Measurements from ENCODE around the gene ADARB2. TPM values are rescaled to one million over a fixed set of nuclear protein-coding genes. Genes with fewer than 3 reads are reported as not detected.

The ADARB2 gene
- total and polyA plus RNA-seq, 2 experiments from 2014 or later = 2.0 to 5.0 TPM

DNA sequence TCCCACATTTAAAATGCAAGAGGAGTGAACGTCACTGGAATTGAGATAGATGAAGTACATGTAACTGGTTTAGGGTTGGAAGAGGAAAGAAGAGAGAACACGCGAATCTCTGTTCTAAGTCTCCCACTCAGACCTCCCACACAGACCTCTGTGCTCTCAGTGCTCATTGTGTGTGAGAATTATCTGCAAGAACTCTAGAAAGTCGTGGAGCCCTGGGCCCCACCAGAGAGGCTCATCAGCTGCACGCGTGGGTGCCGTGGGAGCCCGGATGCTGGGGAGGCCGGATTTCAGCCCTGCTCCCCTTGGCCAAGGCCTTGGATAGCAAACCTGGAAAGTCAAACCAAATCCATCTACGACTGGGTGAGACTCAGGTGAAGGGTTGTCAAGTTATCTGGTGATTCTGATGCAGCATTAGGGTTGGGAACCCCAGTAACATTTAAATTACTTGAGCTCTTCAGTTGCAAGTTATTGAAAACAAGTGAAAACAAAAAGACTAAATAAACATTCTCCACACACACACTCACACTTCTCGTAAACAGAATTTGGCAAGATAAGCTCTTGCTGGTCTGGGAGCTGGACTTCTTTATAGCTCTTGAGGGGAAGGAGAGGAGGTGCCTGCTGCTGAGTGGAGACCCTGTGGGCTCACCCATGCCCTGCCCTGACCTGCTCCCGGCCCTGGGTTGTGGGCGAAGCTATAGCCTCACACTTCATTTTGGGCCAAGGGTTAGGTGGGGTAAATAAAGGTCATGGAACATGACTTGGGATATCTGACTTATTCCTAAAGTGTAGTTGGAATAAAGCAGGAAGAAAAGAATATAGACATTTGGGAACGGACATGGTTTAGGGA lies 250.3 kb downstream of the ADARB2 start:
- H3K9me2 ChIP-seq (ENCODE audit: insufficient read depth) = 0 out of 2 replicates have a peak, but pooled peaks cover 2% of the 10 kb centered on the region
- no peak for TF ChIP-seq CREB1 (CRISPR knock-in tag; IDR thresholded peaks at IDR 0.05; ENCODE audit: low read depth)
- TF ChIP-seq ZNF331 (CRISPR knock-in tag; IDR thresholded peaks at IDR 0.05; ENCODE audit: low read depth) = no peak
- no peak for TF ChIP-seq NANOG (IDR thresholded peaks at IDR 0.05; ENCODE audit: borderline replicate concordance)
- no peak for TF ChIP-seq POLR2AphosphoS5 (IDR thresholded peaks at IDR 0.05; ENCODE audit: low read depth)
- TF ChIP-seq EZH2 (IDR thresholded peaks at IDR 0.05; ENCODE audit: low read depth, unreplicated experiment) = no peak
- TF ChIP-seq, protein P1, sequence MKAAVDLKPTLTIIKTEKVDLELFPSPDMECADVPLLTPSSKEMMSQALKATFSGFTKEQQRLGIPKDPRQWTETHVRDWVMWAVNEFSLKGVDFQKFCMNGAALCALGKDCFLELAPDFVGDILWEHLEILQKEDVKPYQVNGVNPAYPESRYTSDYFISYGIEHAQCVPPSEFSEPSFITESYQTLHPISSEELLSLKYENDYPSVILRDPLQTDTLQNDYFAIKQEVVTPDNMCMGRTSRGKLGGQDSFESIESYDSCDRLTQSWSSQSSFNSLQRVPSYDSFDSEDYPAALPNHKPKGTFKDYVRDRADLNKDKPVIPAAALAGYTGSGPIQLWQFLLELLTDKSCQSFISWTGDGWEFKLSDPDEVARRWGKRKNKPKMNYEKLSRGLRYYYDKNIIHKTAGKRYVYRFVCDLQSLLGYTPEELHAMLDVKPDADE (IDR thresholded peaks at IDR 0.05) = no peak
- no peak for TF ChIP-seq STAT1 (IDR thresholded peaks at IDR 0.05; ENCODE audit: unreplicated experiment)
- TF ChIP-seq JUNB (IDR thresholded peaks at IDR 0.05; ENCODE audit: unreplicated experiment) = no peak
- TF ChIP-seq, protein P2, sequence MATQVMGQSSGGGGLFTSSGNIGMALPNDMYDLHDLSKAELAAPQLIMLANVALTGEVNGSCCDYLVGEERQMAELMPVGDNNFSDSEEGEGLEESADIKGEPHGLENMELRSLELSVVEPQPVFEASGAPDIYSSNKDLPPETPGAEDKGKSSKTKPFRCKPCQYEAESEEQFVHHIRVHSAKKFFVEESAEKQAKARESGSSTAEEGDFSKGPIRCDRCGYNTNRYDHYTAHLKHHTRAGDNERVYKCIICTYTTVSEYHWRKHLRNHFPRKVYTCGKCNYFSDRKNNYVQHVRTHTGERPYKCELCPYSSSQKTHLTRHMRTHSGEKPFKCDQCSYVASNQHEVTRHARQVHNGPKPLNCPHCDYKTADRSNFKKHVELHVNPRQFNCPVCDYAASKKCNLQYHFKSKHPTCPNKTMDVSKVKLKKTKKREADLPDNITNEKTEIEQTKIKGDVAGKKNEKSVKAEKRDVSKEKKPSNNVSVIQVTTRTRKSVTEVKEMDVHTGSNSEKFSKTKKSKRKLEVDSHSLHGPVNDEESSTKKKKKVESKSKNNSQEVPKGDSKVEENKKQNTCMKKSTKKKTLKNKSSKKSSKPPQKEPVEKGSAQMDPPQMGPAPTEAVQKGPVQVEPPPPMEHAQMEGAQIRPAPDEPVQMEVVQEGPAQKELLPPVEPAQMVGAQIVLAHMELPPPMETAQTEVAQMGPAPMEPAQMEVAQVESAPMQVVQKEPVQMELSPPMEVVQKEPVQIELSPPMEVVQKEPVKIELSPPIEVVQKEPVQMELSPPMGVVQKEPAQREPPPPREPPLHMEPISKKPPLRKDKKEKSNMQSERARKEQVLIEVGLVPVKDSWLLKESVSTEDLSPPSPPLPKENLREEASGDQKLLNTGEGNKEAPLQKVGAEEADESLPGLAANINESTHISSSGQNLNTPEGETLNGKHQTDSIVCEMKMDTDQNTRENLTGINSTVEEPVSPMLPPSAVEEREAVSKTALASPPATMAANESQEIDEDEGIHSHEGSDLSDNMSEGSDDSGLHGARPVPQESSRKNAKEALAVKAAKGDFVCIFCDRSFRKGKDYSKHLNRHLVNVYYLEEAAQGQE (IDR thresholded peaks at IDR 0.05; ENCODE audit: unreplicated experiment) = no peak
- no peak for TF ChIP-seq ZNF114 (CRISPR knock-in tag; IDR thresholded peaks at IDR 0.05)
- TF ChIP-seq, protein P3, sequence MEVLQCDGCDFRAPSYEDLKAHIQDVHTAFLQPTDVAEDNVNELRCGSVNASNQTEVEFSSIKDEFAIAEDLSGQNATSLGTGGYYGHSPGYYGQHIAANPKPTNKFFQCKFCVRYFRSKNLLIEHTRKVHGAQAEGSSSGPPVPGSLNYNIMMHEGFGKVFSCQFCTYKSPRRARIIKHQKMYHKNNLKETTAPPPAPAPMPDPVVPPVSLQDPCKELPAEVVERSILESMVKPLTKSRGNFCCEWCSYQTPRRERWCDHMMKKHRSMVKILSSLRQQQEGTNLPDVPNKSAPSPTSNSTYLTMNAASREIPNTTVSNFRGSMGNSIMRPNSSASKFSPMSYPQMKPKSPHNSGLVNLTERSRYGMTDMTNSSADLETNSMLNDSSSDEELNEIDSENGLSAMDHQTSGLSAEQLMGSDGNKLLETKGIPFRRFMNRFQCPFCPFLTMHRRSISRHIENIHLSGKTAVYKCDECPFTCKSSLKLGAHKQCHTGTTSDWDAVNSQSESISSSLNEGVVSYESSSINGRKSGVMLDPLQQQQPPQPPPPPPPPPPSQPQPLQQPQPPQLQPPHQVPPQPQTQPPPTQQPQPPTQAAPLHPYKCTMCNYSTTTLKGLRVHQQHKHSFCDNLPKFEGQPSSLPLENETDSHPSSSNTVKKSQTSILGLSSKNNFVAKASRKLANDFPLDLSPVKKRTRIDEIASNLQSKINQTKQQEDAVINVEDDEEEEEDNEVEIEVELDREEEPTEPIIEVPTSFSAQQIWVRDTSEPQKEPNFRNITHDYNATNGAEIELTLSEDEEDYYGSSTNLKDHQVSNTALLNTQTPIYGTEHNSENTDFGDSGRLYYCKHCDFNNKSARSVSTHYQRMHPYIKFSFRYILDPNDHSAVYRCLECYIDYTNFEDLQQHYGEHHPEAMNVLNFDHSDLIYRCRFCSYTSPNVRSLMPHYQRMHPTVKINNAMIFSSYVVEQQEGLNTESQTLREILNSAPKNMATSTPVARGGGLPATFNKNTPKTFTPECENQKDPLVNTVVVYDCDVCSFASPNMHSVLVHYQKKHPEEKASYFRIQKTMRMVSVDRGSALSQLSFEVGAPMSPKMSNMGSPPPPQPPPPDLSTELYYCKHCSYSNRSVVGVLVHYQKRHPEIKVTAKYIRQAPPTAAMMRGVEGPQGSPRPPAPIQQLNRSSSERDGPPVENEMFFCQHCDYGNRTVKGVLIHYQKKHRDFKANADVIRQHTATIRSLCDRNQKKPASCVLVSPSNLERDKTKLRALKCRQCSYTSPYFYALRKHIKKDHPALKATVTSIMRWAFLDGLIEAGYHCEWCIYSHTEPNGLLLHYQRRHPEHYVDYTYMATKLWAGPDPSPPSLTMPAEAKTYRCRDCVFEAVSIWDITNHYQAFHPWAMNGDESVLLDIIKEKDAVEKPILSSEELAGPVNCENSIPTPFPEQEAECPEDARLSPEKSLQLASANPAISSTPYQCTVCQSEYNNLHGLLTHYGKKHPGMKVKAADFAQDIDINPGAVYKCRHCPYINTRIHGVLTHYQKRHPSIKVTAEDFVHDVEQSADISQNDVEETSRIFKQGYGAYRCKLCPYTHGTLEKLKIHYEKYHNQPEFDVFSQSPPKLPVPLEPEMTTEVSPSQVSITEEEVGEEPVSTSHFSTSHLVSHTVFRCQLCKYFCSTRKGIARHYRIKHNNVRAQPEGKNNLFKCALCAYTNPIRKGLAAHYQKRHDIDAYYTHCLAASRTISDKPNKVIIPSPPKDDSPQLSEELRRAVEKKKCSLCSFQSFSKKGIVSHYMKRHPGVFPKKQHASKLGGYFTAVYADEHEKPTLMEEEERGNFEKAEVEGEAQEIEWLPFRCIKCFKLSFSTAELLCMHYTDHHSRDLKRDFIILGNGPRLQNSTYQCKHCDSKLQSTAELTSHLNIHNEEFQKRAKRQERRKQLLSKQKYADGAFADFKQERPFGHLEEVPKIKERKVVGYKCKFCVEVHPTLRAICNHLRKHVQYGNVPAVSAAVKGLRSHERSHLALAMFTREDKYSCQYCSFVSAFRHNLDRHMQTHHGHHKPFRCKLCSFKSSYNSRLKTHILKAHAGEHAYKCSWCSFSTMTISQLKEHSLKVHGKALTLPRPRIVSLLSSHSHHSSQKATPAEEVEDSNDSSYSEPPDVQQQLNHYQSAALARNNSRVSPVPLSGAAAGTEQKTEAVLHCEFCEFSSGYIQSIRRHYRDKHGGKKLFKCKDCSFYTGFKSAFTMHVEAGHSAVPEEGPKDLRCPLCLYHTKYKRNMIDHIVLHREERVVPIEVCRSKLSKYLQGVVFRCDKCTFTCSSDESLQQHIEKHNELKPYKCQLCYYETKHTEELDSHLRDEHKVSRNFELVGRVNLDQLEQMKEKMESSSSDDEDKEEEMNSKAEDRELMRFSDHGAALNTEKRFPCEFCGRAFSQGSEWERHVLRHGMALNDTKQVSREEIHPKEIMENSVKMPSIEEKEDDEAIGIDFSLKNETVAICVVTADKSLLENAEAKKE (CRISPR knock-in tag; IDR thresholded peaks at IDR 0.05) = no peak
- TF ChIP-seq, protein P4, sequence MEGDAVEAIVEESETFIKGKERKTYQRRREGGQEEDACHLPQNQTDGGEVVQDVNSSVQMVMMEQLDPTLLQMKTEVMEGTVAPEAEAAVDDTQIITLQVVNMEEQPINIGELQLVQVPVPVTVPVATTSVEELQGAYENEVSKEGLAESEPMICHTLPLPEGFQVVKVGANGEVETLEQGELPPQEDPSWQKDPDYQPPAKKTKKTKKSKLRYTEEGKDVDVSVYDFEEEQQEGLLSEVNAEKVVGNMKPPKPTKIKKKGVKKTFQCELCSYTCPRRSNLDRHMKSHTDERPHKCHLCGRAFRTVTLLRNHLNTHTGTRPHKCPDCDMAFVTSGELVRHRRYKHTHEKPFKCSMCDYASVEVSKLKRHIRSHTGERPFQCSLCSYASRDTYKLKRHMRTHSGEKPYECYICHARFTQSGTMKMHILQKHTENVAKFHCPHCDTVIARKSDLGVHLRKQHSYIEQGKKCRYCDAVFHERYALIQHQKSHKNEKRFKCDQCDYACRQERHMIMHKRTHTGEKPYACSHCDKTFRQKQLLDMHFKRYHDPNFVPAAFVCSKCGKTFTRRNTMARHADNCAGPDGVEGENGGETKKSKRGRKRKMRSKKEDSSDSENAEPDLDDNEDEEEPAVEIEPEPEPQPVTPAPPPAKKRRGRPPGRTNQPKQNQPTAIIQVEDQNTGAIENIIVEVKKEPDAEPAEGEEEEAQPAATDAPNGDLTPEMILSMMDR (conservative IDR thresholded peaks at IDR 0.05; ENCODE audit: low read depth in 2 of 2) = no peak
- no peak for TF ChIP-seq EZH2phosphoT487 (IDR thresholded peaks at IDR 0.05; ENCODE audit: unreplicated experiment)
- H2AFZ ChIP-seq = no peak overlapping the region
- peaks cover 29% of the 10 kb centered on the region for H3K4me1 Mint-ChIP-seq
- no peaks in the 10 kb centered on the region; the same call in 1 of the 2 replicates for H4K20me1 ChIP-seq (replicated peaks; ENCODE audit: insufficient read depth)
- no peak overlapping the region for H3K4me3 ChIP-seq
- H3K9me3 Mint-ChIP-seq = no peaks in the 10 kb centered on the region
- no peaks in the 10 kb centered on the region for H3K27me3 ChIP-seq (ENCODE audit: insufficient read depth)
- H3F3A ChIP-seq (replicated peaks; ENCODE audit: low read depth) = no peaks in the 10 kb centered on the region
- H3K27ac ChIP-seq (ENCODE audit: low read depth) = no peak overlapping the region
- no peak overlapping the region for H3K4me2 ChIP-seq
- no peaks in the 10 kb centered on the region for H3K79me2 ChIP-seq (replicated peaks; ENCODE audit: insufficient read depth)
- H3K4me1 ChIP-seq (ENCODE audit: insufficient read depth) = peaks cover 21% of the 10 kb centered on the region
- H3K27me3 Mint-ChIP-seq (ENCODE audit: insufficient read depth, low read depth, poor library complexity) = peaks cover 4% of the 10 kb centered on the region
- no peak overlapping the region for H3K27ac Mint-ChIP-seq
- no peak for ATAC-seq
- H3K36me3 ChIP-seq (ENCODE audit: insufficient read depth) = no peaks in the 10 kb centered on the region
- no peaks in the 10 kb centered on the region for H3K36me3 Mint-ChIP-seq (ENCODE audit: low read depth)
- H3K4me3 Mint-ChIP-seq = no peak overlapping the region
- DNase-seq (ENCODE audit: low spot score) = no peak
